NCI-H510A (cell line): ENCODE measurements around the gene PGAM2.
A peak's percentile ranks its signal among the peaks of the same experiment; 100 is the strongest.
"Not testable (repeated sequence)": the region's sequence is repeated elsewhere in the genome, so short reads cannot be mapped to it uniquely, and the experiment has no call there.

Source experiments
- DNase-seq: peaks from one replicate; lab custom pipeline; 2025; lab: John Stamatoyannopoulos, UW

The PGAM2 gene

GRCh38 chr7:44019825-44020224 is 45.5 kb downstream of the PGAM2 start:
- DNase-seq = not testable (repeated sequence)

- DNase-seq = peak; percentile 89
Measured at GRCh38 chr7:44018857-44019807, 46.2 kb downstream of the PGAM2 start.

GRCh38 chr7:44015090-44015489 is 50.3 kb downstream of the PGAM2 start:
- DNase-seq = not testable (repeated sequence)
